NOMO-1 treated with DMSO at 0.1 percent for 48 hours (cell line): ENCODE data around the gene DGKH.
"Not testable (repeated sequence)": the region's sequence is repeated elsewhere in the genome, so short reads cannot be mapped to it uniquely, and the experiment has no call there.

ENCODE experiments used
- DNase-seq: peaks from one replicate; lab custom pipeline; 2025; ENCODE audit not compliant: unreplicated experiment; lab: John Stamatoyannopoulos, UW

Gene DGKH

DNA sequence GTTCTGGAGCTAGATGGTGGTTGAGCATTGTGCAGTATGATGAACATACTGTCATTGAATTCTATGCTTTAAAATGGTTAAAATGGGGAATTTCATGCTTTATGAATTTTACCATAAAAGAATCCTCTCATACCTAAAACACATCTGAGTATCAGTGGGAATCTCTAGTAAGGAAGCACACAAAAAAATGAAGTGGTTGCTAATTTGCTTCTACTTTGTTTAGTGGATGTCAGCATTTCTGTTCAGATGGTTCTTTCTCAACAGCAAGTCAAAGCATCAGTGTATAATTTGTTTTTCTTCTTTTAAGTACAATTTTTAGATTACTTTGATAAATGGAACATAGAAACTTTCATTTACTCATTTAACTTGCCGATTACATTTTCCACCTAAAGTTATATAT, 171.4 kb downstream of the DGKH start:
- no peak for DNase-seq

DNA sequence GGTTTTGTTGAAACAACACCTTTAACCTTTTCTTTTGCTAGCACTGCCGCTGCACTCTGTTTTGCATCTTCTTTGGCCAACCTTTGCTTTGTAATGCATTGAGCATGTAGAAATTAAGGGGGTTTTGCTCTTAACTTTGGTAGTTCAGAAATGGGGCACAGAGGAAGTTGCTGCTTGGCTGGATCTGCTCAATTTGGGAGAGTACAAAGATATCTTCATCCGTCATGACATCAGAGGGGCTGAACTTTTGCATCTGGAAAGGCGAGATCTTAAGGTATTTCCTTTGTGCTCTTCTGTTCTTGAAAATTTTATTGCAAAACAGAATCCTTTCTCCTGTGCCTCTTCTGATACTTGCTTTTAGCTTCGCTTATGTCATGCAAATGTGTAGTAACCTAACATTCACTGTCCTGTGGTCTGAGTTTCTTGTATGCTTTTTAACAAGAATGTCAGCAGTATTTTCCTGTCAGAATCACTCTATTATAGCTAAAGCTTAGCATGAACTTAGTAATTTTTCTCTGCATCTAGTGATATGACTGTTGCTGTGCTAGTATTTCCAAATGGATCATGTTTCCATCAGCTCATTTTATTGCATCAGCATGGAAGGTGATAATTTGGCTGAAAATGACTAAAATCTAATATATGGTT, 172.8 kb downstream of the DGKH start:
- no peak for DNase-seq

DNA sequence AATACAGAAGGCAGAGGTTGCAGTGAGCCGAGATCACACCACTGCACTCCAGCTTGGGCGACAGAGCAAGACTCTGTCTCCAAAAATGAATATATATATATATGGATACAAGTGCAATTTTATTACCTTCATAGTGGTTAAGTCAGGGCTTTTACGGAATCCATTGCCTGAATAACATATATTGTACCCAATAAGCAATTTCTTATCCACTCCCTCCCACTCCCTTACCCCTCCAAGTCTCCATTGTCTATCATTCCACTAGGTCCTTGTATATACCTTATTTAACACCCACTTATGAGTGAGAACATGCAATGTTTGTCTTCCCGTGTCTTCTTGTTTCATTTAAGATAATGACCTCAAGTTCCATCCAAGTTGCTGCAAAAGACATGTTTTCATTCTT, 175.2 kb downstream of the DGKH start:
- DNase-seq, result no peak

DNA sequence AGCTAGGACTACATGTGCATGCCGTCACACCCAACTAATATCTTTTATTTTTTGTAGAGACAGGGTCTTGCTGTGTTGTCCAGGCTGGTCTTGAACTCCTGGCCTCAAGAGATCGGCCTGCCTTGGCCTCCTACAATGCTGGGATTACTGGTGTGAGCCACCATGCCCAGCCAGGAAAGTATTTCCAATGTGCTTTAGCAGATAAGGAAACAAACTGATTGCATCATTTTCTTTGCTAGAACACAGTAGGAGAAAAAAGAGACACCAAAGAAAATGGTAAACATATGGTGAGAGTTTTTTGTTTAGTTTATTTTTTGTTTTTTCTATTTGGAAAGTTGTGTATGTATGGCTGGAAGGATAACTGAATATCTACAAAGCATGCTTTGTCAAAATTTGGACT, 176.6 kb downstream of the DGKH start:
- no peak for DNase-seq

DNA sequence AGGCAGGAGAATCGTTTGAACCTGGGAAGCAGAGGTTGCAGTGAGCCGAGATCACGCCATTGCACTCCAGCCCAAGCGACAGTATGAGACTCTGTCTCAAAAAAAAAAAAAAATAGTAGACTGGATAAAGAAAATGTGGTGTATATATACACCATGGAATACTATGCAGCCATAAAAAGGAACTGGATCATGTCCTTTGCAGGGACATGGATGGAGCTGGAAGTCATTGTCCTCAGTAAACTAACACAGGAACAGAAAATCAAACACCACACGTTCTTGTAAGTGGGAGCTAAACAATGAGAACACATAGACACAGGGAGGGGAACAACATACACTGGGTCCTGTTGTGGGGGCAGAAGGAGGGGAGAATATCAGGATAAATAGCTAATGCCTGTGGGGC, 178.3 kb downstream of the DGKH start:
- DNase-seq, result not testable (repeated sequence)

DNA sequence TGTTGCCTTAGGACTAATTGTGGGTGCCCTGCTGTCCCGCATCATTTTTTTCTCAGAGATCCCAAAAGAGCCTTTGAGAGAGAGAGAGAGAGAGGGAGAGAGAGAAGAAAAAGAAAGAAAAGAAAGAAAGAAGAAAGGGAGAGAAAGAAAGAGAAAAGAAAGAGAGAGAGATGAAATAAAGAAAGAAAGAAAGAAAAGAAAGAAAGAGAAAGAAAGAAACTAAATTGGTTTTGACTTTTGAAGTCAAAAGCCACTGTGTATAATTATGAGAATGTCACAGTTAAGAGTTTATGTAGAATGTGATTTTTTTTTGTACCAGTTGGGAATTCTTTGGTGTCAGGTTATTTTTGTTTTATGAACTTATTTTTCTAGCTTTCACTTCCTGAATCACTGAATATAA, 180.1 kb downstream of the DGKH start:
- DNase-seq, result no peak

DNA sequence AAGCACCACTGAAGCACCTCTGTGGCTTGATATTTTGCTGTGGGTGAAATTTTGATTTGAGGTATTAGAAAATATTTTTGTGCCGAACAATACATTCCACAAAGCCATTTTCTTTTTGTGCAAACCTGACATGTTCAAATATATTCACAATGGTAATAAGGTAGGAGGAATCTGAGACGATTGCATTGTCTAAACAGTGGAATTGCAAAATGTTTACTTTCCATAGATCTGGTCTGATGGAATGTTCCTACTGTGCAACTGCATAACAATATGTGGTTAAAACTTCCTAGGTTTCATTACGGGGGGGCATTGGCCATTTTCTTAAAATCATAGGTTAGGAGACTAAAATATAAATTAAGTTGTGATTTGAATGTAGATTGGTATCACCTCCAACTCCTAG, 180.8 kb downstream of the DGKH start:
- no peak for DNase-seq

DNA sequence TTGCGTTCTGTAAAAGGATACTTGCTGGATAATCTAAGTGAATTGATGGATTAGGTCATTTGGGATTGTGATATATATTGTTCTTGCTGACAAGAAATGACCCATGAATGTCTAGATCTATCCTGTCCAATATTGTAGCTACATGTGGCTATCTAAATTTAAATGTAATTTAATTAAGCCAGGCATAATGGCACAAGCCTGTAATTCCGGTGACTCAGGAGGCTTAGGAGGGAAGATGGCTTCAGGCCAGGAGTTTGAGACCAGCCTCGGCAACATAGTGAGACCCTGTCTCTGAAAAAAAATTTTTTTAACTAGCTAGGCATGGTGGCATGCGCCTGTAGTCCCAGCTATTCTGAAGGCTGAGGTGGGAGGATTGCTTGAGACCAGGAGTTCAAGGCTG, 184.2 kb downstream of the DGKH start:
- DNase-seq, result no peak

- DNase-seq, result no peak
Observed at GRCh38 chr13:42233726-42234125, 185.3 kb downstream of the DGKH start.

- no peak for DNase-seq
Observed at GRCh38 chr13:42239161-42239560, 190.7 kb downstream of the DGKH start.

DNA sequence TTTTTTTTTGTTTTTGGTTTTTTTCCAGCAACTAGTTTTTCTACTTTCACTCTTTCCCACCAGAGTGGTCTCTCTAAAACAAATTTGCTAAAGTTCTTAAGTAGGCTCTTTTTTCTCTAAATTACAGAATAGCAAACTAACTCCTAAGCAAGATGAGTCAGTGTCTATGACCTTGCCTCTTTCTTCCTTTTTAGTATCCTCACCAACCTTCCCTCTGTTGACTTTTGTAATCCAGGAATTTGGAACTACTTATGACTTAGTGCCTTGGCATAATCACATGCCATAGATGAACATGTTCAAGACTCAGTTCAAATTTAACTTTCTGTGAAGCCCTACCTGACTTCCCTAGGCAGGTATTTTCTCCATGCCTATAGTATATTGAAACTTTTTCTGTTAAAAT, 191.2 kb downstream of the DGKH start:
- DNase-seq, result no peak

- DNase-seq, result no peak
Observed at GRCh38 chr13:42246541-42246940, 198.1 kb downstream of the DGKH start.

DNA sequence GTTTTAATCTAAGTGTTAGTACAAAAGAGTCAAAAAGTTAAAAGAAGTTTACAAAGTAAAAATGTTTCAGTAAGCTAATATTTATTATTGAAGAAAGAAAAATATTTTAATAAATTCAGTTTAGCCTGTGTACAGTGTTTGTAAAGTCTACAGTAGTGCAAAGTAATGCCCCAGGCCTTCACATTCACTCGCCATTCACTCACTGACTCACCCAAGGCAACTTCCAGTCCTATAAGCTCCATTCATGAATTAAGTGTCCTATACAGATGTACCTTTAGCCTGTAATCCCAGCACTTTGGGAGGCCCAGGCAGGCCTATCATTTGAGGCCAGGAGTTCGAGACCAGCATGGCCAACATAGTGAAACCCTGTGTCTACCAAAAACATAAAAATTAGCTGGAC, 199.4 kb downstream of the DGKH start:
- DNase-seq, result no peak

GRCh38 chr13:42255886-42256285, 207.4 kb downstream of the DGKH start:
- DNase-seq, result no peak

DNA sequence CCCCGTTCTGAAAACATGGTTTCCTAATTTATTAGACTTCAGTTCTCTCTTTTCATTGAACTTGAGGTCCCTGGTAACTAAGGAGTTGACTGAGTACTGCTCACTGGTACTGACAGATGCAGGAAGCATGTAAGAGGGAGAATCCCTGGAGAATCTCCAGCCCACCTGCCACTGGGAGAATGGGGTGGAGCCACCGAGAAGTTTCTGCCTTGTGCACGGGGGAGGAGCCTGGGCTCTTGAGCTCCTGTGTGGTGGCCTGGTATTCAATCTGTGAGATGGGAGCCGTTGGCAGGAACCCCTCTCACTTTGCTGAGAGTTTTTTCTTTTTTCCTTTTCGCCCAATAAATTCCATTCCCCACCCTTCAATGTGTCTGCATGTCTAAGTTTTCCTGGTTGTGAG, 210.3 kb downstream of the DGKH start:
- DNase-seq, result no peak

DNA sequence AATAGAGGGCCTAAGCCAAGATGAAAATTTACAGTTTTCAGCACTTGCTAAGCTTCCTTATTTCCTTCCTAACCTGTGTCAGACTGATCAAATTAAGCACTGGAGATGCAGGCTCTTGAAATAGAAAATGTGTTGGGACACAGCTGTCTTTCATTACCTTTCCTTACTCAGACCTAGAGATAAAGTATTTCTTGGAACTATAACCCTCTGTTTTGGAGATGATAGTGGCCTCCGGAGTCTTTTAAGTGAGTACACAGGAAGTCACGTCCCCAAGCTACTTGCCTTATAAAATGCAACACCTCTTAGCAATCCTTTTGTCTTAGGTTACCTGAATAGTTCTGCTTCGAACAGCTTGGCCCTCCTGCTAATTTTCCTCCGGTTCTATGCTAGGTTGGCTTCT, 211.1 kb downstream of the DGKH start:
- no peak for DNase-seq

GRCh38 chr13:42260903-42261654, 212.6 kb downstream of the DGKH start:
- no peak for DNase-seq

DNA sequence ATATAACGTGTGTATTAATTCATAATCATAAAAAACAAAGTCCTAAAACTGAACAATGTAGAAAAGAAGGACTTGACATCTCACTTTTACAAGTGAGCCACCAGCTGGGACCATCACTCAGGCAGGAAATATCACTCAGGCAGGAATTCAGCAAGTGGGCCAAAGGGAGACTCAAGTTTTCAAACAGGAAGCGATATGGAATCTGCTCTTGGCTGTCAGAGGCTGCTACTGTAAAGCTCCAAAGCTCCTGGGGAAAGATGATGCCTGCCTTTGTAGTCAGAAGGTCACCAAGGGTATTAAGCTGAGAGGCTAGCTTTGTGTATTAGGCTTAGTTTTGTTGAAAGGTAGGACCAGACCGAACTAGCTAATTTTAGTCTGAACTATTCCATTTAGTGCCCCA, 218.0 kb downstream of the DGKH start:
- no peak for DNase-seq

GRCh38 chr13:42270160-42270856, 221.9 kb downstream of the DGKH start:
- no peak for DNase-seq

- no peak for DNase-seq
Observed at GRCh38 chr13:42270857-42271215, 222.4 kb downstream of the DGKH start.

- DNase-seq, result peak; percentile 98
Observed at GRCh38 chr13:42271337-42272114, 223.1 kb downstream of the DGKH start.
